Spleen (tissue), 7 donors: ENCODE data around the gene MGMT.

Source experiments
- POLR2A ChIP-seq, 3 donors: fragments of 450-650 bp; IDR thresholded peaks; one replicate each; pipeline ENCODE4 v1.5.1; 2017; ENCODE audit warnings: antibody characterized with exemption in 3 of 3, mild to moderate bottlenecking in 1 of 3
- POLR2AphosphoS5 ChIP-seq, 3 donors: sonication (generic); formaldehyde crosslinking; IDR thresholded peaks; one replicate each; pipeline ENCODE4 v1.5.1; 2017; ENCODE audit warnings: antibody characterized with exemption in 3 of 3
- TF ChIP-seq, protein P1 (sequence below), 11 experiments: fragments of 200-600 bp in 7 of 11; fragments of 450-650 bp in 4 of 11; sonication (generic) in 4 of 11; IDR thresholded peaks in 8 of 11; conservative IDR thresholded peaks in 3 of 11; 1 replicate in 7 of 11; 2 replicates in 4 of 11; pipeline versions ENCODE4 v1.4.0 to v1.8.0; 2016 to 2021; ENCODE audit warnings: antibody characterized with exemption in 11 of 11, inconsistent platforms in 4 of 11, mild to moderate bottlenecking in 1 of 11
- donor health status: DM: no; HTN: no; CAD: no; lungs with moderate emphysema.
- donor health status: DM: no; HTN: no; CAD: no.
- donor health status: DM: no; HTN: no; CAD: no.

DNA sequence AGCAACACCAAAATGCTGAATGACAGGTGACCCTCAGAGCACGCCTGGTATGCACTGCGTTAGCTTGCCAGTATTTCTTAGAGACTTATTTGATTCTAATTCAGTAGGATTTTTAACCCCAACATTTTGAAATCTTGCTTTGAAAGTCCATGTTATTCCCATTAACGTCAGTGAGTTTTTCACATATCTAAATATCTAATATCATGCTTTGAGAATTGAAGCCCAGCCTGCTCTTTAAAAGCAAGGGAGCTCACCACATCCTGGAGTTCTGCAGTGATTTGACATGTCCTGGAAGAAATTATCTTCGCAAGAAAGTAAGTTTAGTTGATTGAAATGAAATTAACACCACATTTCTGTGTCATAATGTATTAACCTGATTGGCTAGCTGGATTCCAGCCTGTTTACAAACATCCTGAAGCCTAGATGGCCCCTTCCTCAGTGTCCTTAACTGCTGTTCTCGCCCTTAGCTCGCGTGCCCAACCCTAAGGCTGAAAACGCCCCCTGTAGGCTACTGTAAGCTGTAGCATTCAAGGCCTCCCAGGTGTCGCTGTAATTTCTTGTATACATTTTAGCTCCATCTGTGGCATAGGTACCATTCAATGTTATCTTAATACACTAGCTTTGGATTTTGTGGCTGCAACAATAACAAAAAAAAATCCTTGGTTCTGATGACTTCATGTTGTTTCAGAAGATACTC lies 191.5 kb downstream of the MGMT start:
- TF ChIP-seq, protein P1, sequence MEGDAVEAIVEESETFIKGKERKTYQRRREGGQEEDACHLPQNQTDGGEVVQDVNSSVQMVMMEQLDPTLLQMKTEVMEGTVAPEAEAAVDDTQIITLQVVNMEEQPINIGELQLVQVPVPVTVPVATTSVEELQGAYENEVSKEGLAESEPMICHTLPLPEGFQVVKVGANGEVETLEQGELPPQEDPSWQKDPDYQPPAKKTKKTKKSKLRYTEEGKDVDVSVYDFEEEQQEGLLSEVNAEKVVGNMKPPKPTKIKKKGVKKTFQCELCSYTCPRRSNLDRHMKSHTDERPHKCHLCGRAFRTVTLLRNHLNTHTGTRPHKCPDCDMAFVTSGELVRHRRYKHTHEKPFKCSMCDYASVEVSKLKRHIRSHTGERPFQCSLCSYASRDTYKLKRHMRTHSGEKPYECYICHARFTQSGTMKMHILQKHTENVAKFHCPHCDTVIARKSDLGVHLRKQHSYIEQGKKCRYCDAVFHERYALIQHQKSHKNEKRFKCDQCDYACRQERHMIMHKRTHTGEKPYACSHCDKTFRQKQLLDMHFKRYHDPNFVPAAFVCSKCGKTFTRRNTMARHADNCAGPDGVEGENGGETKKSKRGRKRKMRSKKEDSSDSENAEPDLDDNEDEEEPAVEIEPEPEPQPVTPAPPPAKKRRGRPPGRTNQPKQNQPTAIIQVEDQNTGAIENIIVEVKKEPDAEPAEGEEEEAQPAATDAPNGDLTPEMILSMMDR (IDR thresholded peaks at IDR 0.05 in 8 of 11, conservative IDR thresholded peaks at IDR 0.05 in 3 of 11): no peak
- TF ChIP-seq POLR2A (IDR thresholded peaks at IDR 0.05): no peak
- no peak for TF ChIP-seq POLR2AphosphoS5 (IDR thresholded peaks at IDR 0.05)
